Amniotic stem cell (primary cell): ENCODE data around the gene ANP32A.
"Not testable (repeated sequence)": the region's sequence is repeated elsewhere in the genome, so short reads cannot be mapped to it uniquely, and the experiment has no call there.

Source experiments
- DNase-seq: peaks from one replicate; lab custom pipeline; 2025; lab: John Stamatoyannopoulos, UW

The ANP32A gene

GRCh38 chr15:68781766-68782588 lies 38.7 kb downstream of the ANP32A start:
- DNase-seq, result no peak

GRCh38 chr15:68781217-68781616 lies 39.5 kb downstream of the ANP32A start:
- no peak for DNase-seq

GRCh38 chr15:68778876-68779275 lies 41.8 kb downstream of the ANP32A start:
- no peak for DNase-seq

GRCh38 chr15:68776477-68777270 lies 44.0 kb downstream of the ANP32A start:
- no peak for DNase-seq

- DNase-seq, result no peak
Measured at GRCh38 chr15:68775671-68776476, 44.8 kb downstream of the ANP32A start.

- no peak for DNase-seq
Measured at GRCh38 chr15:68775236-68775577, 45.5 kb downstream of the ANP32A start.

GRCh38 chr15:68774521-68775235 lies 46.0 kb downstream of the ANP32A start:
- DNase-seq, result no peak

GRCh38 chr15:68774120-68774519 lies 46.6 kb downstream of the ANP32A start:
- DNase-seq, result no peak

- no peak for DNase-seq
Measured at GRCh38 chr15:68773036-68773435, 47.7 kb downstream of the ANP32A start.

GRCh38 chr15:68770216-68770615 lies 50.5 kb downstream of the ANP32A start:
- DNase-seq, result no peak

GRCh38 chr15:68769702-68770101 lies 51.0 kb downstream of the ANP32A start:
- DNase-seq, result no peak

GRCh38 chr15:68768321-68768720 lies 52.4 kb downstream of the ANP32A start:
- DNase-seq, result no peak

GRCh38 chr15:68767833-68768232 lies 52.9 kb downstream of the ANP32A start:
- no peak for DNase-seq

GRCh38 chr15:68765602-68766368 lies 54.9 kb downstream of the ANP32A start:
- no peak for DNase-seq

GRCh38 chr15:68764090-68764489 lies 56.6 kb downstream of the ANP32A start:
- DNase-seq, result no peak

GRCh38 chr15:68763063-68763462 lies 57.6 kb downstream of the ANP32A start:
- DNase-seq, result no peak

- not testable (repeated sequence) for DNase-seq
Measured at GRCh38 chr15:68759982-68760579, 60.6 kb downstream of the ANP32A start.

GRCh38 chr15:68755731-68756130 lies 65.0 kb downstream of the ANP32A start:
- DNase-seq, result no peak

- DNase-seq, result no peak
Measured at GRCh38 chr15:68751622-68752021, 69.1 kb downstream of the ANP32A start.

- DNase-seq, result no peak
Measured at GRCh38 chr15:68749793-68750192, 70.9 kb downstream of the ANP32A start.

- DNase-seq, result no peak
Measured at GRCh38 chr15:68749365-68749764, 71.3 kb downstream of the ANP32A start.
